ENCODE data around the gene ZDHHC18.

Gene ZDHHC18

GRCh38 chr1:26900001-26900814 is 73.7 kb downstream of the ZDHHC18 start, which contains the start of gene GPATCH3:
Gene GPATCH3 (minus strand): TSS chr1:26900467. CDS start chr1:26900442, 25 bp downstream.
- Mint-ChIP-seq H3K27me3 (peaks cover 3% of the 10 kb centered on the region), H3K36me3 (ENCODE audit: low read depth) (peaks cover 49% of the 10 kb centered on the region), H3K4me3 (peak within 1 kb of the TSS; percentile 87), H3K27ac (peak within 1 kb of the TSS; percentile 91), H3K9me3 (no peaks in the 10 kb centered on the region), H3K4me1 (ENCODE audit: low read depth) (peaks cover 30% of the 10 kb centered on the region)
- intact Hi-C loops (cut with micrococcal nuclease), result loop anchor here (1.0 kb wide), 1 partner anchor 21 kb away; the partner anchor contains the start of gene NUDC

- Mint-ChIP-seq H3K9me3 (no peaks in the 10 kb centered on the region), H3K4me1 (ENCODE audit: low read depth) (peaks cover 30% of the 10 kb centered on the region), H3K27me3 (peaks cover 3% of the 10 kb centered on the region), H3K36me3 (ENCODE audit: low read depth) (peaks cover 42% of the 10 kb centered on the region), H3K4me3 (peak overlapping the region; percentile 87), H3K27ac (peak overlapping the region; percentile 91)
- intact Hi-C loops (cut with micrococcal nuclease), result loop anchor here (1.0 kb wide), 1 partner anchor 20 kb away; the partner anchor contains the start of gene NUDC
Observed at GRCh38 chr1:26900815-26901511, 74.5 kb downstream of the ZDHHC18 start.

Measured in dendritic cell treated with granulocyte-macrophage colony-stimulating factor and Interleukin-4, amounts not matched to agents 40 ng/mL and 50 ng/mL, for 4 days (primary cell).